GM08714 (cell line): Measurements from ENCODE around the gene C11orf71.

ENCODE experiments used
- H3K4me3 ChIP-seq: fragments of 200-500 bp; sonication (Bioruptor generic); 2 replicates; pipeline ENCODE4 v1.5.1; 2014; ENCODE audit warnings: mild to moderate bottlenecking, low read length, inconsistent platforms
- ZNF274 ChIP-seq: IDR thresholded peaks from 2 replicates; pipeline ENCODE4 v1.6.1; 2012; ENCODE audit warnings: mild to moderate bottlenecking, low read depth, low read length

Gene C11orf71

GRCh38 chr11:114353443-114353842 is 46.9 kb downstream of the C11orf71 start:
- no peak overlapping the region for H3K4me3 ChIP-seq
- no peak for TF ChIP-seq ZNF274

- H3K4me3 ChIP-seq, result no peak overlapping the region
- TF ChIP-seq ZNF274, result no peak
Measured at GRCh38 chr11:114350022-114350421, 50.3 kb downstream of the C11orf71 start.
